ENCODE results near the gene MAP2K5. TPM values are rescaled to one million over a fixed set of nuclear protein-coding genes. Genes with fewer than 3 reads are reported as not detected.

MAP2K5 gene
- total RNA-seq, 1 experiment from 2014 or later, result 32.0 TPM

Small RNA genes within 50 kb of the gene (small RNA-seq; reads per million reads assigned to genes)
- gene RNU6-1, result 0.24 reads per million

Other genes starting within 250 kb of the MAP2K5 start
- gene C15orf61, start 21.6 kb upstream of the MAP2K5 start, total RNA-seq (2014; rRNA removed; shearing (Covaris generic); ENCODE audit: low replicate concordance), result 13.3 and 19.7 TPM in 2 replicates

All from Karpas-422 (cell line).